Smooth muscle cell (in vitro differentiated cells): ENCODE data around the gene CORO2B. TPM values are rescaled to one million over a fixed set of nuclear protein-coding genes. Genes with fewer than 3 reads are reported as not detected.

Experiments used
- DNase-seq: peaks from one replicate; lab custom pipeline; 2025; ENCODE audit not compliant: unreplicated experiment; lab: John Stamatoyannopoulos, UW
- H2AFZ ChIP-seq: fragments of 200-600 bp; sonication (generic); 2 replicates; pipeline ENCODE4 v1.6.0; 2016; ENCODE audit warnings: antibody characterized with exemption, low read depth, mild to moderate bottlenecking
- H3F3A ChIP-seq: fragments of 200-600 bp; sonication (generic); 2 replicates; pipeline ENCODE4 v1.6.0; 2017; ENCODE audit warnings: antibody characterized with exemption, low read depth
- H3K27ac ChIP-seq: fragments of 200-600 bp; sonication (generic); 2 replicates; pipeline ENCODE4 v1.5.1; 2016; ENCODE audit warnings: low read depth, mild to moderate bottlenecking
- H3K27me3 ChIP-seq: fragments of 200-600 bp; sonication (generic); 2 replicates; pipeline ENCODE4 v1.6.1; 2016; ENCODE audit warnings: low read depth, mild to moderate bottlenecking
- H3K36me3 ChIP-seq: fragments of 200-600 bp; sonication (generic); 2 replicates; pipeline ENCODE4 v1.5.1; 2016; ENCODE audit warnings: low read depth
- H3K4me1 ChIP-seq: fragments of 200-600 bp; sonication (generic); 2 replicates; pipeline ENCODE4 v1.5.1; 2016; ENCODE audit warnings: low read depth
- H3K4me2 ChIP-seq: fragments of 200-600 bp; sonication (generic); 2 replicates; pipeline ENCODE4 v1.6.0; 2016; ENCODE audit warnings: mild to moderate bottlenecking
- H3K4me3 ChIP-seq: fragments of 200-600 bp; sonication (generic); 2 replicates; pipeline ENCODE4 v1.5.1; 2016; ENCODE audit warnings: mild to moderate bottlenecking
- H3K79me2 ChIP-seq: fragments of 200-600 bp; sonication (generic); 2 replicates; pipeline ENCODE4 v1.6.0; 2016; ENCODE audit warnings: low read depth, mild to moderate bottlenecking
- H3K9ac ChIP-seq: fragments of 200-600 bp; sonication (generic); 2 replicates; pipeline ENCODE4 v1.6.0; 2016; ENCODE audit warnings: low read depth
- H3K9me3 ChIP-seq: fragments of 200-600 bp; sonication (generic); replicated peaks from 2 replicates; pipeline ENCODE4 v1.5.1; 2016; ENCODE audit warnings: low read depth
- H4K20me1 ChIP-seq: fragments of 200-600 bp; sonication (generic); 2 replicates; pipeline ENCODE4 v1.6.0; 2016; ENCODE audit warnings: low read depth
- CTCF ChIP-seq: fragments of 200-600 bp; sonication (generic); IDR thresholded peaks from 2 replicates; pipeline ENCODE4 v1.5.1; 2017; ENCODE audit warnings: borderline replicate concordance, mild to moderate bottlenecking, antibody characterized with exemption; ENCODE audit not compliant: insufficient read depth, poor library complexity, severe bottlenecking
- WGBS: methylation state at CpG from one replicate; pipeline ENCODE4 v1.1.7; 2016; ENCODE audit warnings: low lambda C conversion rate; 5-methylcytosine and 5-hydroxymethylcytosine counted together
- polyA plus RNA-seq: library from polyadenylated mRNA; unstranded; fragments of >200 nt; fragmentation: Nextera tagmentation; extraction: Ambion mirVana; gene quantifications from 2 replicates; pipeline ENCODE4 v1.2.1, GENCODE V29; 2016
- total RNA-seq: library from RNA; depleted of rRNA; stranded (reverse); fragments of >200 nt; gene quantifications from 2 replicates; pipeline ENCODE4 v1.2.3, GENCODE V29; 2014

CORO2B gene
- total and polyA plus RNA-seq, 2 experiments from 2014 or later, result 0.47 to 0.49 TPM

DNA sequence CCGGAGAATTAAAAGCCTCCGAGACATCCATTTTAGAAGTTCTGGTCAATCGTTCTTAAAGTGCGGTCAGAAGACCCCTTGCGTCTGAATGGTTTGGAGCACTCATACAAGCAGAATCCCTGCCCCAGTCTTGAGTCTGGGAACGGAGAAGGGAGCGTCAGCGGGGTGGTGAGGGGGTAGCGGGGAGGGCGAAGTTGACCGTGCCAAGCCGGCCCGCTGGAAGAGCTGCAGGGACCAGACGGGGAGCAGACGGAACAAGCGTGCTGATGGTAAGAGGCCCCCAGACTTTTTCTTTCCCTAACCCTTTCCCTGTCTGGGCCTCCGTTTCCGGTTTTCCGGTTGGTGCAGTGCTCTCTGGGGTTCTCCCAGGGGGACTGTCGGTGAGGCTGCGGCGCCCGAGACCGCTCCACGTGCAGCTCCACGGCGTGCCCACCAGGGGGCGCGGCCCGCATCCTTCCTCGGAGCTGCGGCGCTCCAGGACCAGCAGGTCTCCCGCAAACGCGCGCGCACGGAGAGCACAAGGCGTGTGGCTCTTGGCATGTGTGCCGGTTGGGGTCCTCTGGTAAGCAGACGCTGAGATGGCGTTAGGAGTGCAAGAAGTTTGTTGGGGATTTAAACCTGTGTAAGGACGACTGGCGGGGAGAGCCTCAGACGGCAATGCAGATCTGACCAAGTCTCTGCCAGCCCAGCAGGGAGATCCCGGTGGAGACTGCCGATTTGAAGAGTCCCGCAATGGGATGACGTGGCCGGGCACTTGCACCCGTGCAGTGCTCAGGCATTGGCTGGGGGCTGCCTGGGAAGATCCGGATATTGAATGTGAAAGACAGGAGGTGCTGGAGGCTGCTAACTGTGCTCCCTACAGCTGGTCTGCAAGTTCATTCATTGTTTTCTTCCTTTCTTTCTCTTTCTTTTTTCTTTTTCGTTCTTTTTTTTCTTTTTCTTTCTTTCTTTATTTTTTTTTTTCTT lies 19.2 kb upstream of the CORO2B start:
- 3% methylated on average over 54 of the region's 54 CpGs for WGBS
- TF ChIP-seq CTCF, result peak; percentile 94
- no peaks in the 10 kb centered on the region for H3K79me2 ChIP-seq

GRCh38 chr15:68560501-68561113 lies 18.2 kb upstream of the CORO2B start:
- DNase-seq, result no peak
- no peak overlapping the region for H3K4me2 ChIP-seq

More for the DNA sequence above, 19.2 kb upstream of the CORO2B start:
- Histone ChIP-seq H2AFZ (peak overlapping the region; percentile 98), H3K36me3 (no peaks in the 10 kb centered on the region), H3K4me3 (peak overlapping the region; percentile 59), H3K27me3 (no peaks in the 10 kb centered on the region), H3K4me1 (peaks cover 6% of the 10 kb centered on the region), H3K27ac (no peak overlapping the region), H3K4me2 (peak overlapping the region; percentile 97), H4K20me1 (no peaks in the 10 kb centered on the region), H3K9ac (no peak overlapping the region), H3F3A (no peaks in the 10 kb centered on the region), H3K9me3 (no peaks in the 10 kb centered on the region)
- DNase-seq, result peak; percentile 73

DNA sequence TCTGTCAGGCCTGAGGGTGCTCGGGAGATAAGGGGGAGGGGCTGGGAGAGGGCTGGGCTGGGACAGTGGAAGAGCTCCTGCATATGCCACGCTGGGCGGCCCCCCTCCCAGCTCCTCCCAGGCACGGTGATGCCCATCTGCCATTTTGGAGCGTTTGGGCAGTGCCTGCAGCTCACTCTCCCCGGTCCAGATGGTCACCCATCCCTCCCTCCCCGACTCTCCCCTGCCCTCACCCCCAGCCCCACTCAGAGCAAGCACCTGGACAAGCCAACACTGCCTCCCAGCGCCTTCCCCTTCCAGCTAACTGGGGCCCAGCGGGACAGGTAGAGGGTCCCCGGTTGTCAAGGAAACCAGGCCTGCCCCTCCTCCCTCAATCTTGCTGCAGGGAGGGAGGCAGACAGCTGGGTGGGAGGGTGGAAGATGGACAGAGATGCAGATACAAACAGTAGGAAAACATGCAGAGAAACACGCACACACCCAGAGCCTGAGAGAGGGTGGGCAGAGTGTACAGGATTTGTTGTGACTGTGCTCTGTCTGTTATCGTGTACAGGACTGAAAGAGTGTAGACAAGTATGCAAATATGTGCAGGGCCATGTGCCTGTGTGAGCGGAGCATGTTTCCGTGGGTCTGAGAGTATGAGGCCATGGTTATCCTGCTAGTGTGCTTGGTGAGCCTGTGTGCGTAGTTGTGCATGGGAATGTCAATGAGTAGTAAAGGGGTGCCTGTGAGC lies 17.5 kb upstream of the CORO2B start:
- no peaks in the 10 kb centered on the region for H3K9me3 ChIP-seq
- H3K27ac ChIP-seq, result no peak overlapping the region
- 81% methylated on average over 11 of the region's 15 CpGs for WGBS
- no peak overlapping the region for H3K9ac ChIP-seq
- no peak overlapping the region for H2AFZ ChIP-seq
- no peaks in the 10 kb centered on the region for H3K79me2 ChIP-seq
- no peak for DNase-seq
- H3F3A ChIP-seq, result no peaks in the 10 kb centered on the region
- H3K4me1 ChIP-seq, result peaks cover 6% of the 10 kb centered on the region
- no peaks in the 10 kb centered on the region for H3K36me3 ChIP-seq
- no peak overlapping the region for H3K4me2 ChIP-seq
- no peaks in the 10 kb centered on the region for H3K27me3 ChIP-seq
- H4K20me1 ChIP-seq, result no peaks in the 10 kb centered on the region
- TF ChIP-seq CTCF, result no peak
- no peak overlapping the region for H3K4me3 ChIP-seq

More at GRCh38 chr15:68560501-68561113, 18.2 kb upstream of the CORO2B start:
- Histone ChIP-seq H3F3A (no peaks in the 10 kb centered on the region), H3K4me3 (no peak overlapping the region), H3K9ac (no peak overlapping the region), H3K36me3 (no peaks in the 10 kb centered on the region), H2AFZ (no peak overlapping the region), H3K9me3 (no peaks in the 10 kb centered on the region), H3K4me1 (peaks cover 6% of the 10 kb centered on the region), H3K27ac (no peak overlapping the region), H3K79me2 (no peaks in the 10 kb centered on the region), H3K27me3 (no peaks in the 10 kb centered on the region), H4K20me1 (no peaks in the 10 kb centered on the region)
- TF ChIP-seq CTCF, result no peak
- WGBS, result 82% methylated on average over 13 of the region's 13 CpGs
